ENCODE results near the gene EXOC7.

The EXOC7 gene

DNA sequence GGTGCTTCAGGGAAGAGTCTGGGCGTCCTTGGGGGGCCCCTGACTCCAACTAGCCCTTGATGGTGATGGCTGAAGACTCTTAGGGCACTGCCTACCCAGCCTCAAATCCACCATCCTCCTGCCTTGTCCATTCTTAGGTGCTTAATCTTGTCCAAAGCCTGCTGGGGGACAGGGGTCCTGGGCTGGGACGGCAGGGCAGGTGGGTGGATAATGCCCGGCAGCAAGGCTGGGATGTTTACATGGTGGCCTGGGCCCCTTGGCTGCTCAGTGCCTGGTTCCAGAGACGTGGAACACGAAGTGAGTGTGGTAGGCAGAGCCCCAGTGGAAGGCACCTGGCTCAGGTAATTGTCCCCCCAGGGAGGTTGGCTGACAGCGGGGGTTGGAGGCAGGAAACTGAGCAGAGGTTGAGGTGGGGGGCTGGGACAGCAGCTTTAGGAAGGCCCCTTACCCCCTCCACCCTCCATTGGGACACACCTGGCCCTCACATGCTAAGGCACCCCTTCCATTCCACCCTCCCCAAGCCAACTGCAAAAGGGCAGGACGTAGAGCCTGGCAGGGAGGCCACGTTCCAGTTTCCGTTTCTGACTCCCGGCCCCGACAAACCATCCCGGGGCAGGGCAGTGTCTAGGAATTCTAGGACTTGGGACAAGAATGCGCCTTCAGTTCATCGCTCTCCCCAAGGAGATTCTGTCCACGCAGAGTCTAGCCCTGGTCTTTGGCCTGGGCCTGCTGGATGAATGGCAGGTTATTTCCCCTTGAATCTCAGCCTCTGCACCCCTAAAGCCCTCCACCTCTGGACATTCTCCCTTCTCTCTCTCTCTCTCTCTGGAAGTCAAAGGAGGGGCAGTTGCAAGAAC is 35.5 kb upstream of the EXOC7 start:
- DNase-seq = no peak

DNA sequence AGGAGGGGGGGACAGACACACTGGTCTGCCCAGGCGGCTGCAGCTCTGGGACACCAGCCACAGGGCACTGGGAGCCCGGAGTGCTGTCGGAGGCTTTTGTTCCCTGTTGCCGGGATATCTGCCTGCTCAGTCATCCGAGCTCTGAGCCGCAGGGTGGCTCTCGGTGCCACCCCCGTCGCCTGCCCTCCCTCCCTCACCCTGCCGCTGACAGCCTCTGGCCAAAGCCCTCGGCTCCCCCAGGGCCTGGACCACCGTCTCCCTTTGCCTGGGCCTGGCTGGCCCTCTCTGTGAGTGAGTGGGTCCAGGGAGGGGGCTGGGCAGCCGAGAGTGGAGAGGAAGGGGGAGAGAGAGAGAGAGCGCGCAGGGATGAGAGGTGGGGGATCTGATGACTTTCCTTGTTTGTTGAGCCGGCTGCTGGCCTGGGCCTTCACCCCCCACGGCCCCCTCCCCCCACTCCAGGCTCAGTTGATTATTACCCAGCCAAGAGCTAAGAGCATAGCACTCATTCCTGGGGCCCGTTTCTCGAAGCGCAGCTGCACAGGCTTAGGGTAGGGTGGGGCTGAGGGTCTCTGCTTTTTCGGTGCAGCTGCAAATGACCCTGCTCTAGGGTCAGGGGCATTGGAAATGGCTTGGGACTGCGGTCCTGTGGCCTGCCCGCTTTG is 34.8 kb upstream of the EXOC7 start:
- no peak for DNase-seq

DNA sequence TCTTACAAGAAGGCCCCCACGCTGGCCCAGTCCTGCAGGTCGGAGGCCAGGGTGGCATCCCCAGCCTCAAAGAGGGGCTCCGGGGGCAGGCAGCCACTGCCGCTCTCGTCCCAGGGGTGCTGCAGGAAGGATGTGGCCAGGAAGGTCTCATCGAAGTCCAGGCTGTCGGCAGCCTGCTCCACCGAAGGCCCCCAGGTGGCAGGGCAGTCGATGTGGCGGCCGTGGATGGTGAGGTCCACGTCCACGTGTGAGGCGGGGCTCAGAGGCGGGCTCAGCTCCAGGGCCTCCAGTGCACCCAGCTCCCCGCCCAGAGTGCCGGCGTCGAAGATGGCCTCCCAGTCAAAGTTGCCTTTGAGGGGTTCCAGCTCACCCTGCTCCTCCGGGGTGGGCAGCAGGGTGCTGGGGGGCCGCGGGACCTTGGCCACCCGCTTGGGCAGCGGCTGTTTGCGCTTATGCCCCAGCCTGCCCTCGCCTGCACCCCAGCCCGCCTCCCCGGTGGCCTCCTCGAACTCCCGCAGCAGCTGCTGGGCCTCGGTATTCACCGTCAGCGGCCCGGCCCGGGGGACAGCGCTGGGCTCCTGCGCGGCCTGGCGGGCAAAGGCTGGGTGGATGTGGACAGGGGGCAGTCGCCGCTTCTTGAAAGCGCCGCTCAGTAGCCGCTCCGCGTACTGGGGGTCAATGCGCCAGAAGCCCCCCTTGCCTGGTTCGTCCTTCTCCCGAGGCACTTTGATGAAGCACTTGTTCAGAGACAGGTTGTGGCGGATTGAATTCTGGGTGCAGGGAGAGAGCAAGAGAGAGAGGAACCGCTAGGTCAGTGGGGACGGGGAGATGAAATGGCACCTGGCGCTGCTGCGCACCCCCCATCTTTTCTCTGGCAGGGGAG is 34.0 kb upstream of the EXOC7 start:
- DNase-seq = no peak

DNA sequence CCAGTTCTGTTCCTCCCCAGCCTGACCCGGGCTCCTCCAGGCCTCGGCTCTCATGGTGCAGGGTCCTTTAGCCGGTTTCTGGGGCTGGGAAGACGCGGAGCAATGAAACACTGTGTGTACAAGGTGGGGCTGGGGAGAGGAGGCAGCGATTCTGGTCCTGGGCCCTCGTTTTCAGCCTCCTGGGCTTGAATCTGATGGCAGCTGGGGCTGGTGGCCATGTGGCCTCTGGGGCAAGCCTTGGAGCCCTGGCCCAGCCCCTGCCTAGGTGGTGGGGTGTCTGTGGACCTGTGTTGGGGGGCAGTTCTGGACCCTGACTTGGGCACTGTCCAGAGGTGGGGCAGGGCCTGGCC is 33.4 kb upstream of the EXOC7 start:
- no peak for DNase-seq

DNA sequence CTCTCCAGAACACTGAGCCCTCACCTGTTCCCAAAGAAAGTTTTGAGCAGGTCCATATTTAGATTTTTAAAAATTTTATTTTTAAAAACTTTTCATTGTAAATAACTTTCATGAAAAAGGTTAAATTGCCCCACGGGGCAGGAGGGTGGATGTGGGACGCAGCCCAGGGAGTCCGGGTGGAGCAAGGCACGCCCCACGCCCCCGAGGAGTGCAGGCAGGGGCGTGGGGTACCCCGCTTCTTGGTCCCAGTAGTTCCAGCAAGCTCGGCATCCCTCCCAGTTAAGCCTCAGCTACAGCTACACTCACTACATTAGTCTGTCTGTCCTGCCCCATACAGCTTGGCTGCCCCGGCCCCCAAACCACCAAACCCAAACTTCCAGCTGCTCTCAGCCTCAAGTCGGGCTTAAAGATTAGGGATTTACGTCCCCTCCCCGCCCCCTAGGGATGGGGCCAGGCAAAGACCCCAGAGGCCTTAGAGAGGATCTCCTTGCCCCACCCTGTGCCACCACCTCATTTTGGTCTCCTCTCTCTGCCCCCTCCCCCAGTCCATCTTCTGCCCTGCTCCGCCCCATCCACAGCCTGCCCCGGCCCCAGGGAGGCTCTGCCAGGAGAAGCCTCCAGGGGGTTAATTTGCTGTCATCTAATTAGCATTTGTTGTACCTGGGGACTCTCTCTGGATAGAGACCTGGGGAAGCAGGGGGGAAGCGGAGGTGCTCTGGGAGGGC is 32.9 kb upstream of the EXOC7 start:
- no peak for DNase-seq

DNA sequence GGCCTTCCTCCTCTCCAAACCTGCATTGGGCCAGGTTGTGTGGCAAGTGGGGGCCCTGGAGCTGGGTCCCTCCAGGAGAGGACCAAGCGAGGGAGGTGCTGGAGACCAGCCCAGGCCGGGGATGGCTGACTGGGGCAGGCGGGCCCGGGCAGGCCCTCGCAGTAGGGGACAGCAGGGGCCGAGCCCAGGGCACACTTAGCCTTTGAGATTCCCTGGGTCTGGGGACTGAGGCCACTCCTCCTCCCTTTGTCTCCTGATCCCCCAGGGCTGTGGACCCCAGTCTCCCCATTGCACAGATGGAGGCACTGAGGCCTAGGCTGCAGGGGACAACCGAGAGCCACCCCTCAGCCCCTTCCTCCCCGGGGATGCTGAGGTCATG is 32.2 kb upstream of the EXOC7 start:
- DNase-seq = no peak

DNA sequence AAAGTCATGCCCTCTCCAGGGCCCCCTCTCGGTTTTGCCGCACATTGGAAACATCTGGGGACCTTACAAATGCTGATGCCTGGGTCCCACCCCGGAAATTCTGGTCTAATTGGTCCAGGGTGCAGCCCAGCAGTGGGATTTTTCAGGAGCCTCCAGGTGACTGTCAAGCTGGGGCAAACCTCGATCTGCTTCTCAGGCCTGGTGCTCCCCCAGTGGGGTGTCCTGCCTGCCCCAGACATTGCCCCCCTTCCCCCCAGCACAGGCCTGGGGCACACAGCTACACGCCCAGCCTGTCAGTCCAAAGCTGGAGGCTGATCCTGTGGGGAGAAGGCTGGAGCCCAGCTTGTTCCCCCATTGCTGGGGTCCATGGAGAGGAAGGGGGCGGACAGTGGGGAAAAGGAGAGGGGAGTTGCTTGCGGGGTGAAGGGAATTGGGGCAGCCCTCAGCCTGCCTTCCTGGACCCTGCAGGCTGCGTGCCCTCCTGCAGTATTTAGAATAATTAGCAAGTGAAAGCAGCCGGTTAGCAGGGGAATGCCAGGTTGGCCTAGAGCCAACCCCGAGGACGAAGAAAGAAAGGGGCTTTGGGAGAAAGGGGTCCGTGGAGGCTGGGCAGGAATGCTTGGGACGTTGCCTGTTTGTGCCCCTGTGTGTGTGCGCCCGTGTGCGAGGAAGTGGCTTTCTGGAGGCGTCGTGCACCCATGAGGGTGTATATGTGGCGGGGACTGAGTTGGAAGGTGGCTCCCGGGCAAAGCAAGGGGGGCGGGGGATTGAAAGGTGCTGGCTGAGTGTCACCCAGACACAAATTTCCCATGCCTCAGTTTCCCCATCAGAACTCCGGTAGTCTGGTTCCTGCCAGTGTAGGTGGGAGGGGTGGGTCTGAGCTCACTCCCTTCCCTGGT is 31.6 kb upstream of the EXOC7 start:
- DNase-seq = no peak

DNA sequence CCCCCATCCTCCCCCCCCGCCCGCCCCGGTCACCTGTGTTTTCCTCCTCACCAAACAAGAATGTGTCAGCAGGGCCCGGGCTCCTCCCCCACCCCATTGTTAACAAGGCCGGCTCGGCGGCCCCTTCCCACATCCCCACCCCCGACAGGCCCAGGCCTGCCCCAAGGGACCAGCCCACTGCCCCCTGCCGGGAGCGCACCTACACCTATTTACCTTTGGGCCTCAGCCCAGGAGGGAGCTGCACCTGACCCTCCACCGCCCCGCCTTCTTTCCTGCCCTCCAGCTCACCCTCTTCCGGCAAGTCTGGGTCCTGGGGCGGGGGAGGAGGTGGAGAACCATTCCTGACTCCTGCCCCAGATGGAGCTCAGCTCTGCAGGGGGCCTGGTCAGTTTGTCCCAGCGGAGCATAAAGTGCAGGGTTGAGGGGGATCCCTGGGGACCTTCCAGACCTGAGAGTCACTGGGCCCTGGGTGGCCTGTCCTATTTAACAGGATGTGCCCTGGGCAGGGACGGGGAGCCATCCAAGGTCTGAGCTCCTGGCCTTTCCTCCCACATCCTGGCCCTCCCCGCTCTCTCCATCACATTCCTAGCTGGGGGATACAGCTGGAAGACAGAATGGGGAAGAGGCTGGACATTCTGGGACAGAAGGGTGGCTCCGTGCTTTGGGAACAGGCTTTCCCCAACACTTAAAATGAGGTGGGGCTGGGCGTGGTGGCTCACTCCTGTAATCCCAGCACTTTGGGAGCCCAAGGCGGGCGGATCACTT is 29.2 kb upstream of the EXOC7 start:
- no peak for DNase-seq

DNA sequence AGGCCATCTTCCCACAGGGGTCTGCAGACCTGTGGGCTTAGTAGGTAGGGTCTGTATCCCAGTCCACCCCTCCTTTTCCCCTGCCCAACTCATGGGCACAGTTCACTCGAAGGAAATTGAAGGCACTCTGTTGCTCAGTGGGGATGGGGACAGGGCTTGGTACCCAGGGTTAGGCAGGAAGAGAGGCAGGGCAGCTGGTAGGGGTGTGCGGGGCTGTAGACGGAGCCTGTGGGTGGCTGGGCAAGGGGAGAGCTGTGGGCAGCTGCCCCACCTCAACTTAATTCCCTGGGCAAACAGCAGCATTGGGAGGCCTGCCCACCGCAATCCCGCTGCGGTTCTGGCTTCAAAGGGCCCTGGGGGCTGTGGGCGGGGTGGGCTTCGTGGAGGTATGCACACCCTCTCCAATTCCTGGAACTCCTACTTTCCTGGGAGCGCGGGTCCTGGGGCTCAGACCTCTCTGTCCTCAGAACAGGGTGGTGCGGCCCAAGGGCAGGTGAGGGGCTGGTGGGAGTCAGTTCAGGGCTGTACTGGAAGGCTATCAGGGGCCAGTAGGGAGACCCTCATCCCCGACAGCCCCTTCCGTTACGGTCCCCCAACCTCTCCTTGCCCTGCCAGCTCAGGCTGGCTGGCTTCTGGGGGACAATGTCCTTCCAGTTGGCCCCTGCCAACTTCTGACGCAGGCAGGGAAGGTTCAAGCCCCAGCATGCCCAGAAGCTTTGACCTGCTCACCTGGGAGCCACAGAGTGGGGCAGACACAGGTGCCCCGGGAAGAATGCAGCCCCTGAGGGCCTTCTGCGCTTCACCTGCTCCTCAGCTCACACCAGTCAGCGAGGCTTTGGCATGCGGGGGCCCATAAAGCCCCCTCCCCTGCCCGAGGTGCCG is 28.3 kb upstream of the EXOC7 start:
- no peak for DNase-seq

DNA sequence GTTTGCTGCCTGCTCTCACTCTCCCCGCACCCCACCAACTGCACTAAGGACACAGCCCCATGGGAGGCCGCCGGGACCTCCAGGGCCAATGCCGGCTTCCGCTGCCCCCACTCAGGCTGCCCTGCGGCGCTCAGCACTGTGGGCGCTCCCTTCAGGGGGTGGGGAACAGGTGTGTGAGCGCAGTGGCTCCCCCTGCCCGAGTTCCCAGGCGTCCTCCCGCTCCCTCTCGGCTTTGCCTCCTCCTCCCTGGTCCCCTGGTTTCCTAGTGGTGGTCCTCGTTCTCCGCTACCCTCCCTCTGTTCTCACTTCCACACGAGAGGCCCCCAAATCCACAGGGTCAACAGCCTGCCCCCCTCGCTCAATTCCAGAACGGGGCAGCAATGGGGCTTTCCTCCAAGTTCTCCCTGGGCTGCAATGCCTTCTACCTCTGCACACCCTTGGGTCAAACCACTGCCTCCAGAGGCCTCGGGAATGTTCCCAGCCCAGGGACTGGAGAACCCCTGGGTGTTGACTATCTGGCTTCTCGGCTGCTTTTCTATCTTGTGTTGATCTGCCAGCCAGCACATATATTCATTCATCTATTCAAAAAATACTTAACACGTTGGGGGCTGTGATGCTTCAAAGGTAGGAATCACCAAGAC is 27.6 kb upstream of the EXOC7 start:
- DNase-seq = no peak

DNA sequence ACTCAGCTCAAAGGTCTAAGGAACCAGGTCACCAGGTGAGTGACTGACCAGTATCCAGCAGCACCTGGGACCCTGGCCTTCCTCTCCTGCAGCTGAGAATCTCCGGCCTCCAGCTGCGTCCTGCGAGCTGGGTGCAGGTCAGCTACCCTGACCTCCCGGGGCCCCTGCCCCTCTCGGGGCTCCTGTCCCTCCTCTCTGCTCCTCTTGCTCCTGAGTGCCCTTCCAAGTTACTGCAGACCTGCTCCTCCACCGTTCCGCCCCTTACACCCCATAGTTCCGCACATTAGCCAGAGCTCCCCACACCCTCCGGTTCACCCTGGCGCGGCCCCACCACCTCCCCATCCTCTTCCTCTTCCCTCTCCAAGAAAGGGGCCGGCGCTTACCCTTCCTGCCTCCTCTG is 26.9 kb upstream of the EXOC7 start:
- no peak for DNase-seq

DNA sequence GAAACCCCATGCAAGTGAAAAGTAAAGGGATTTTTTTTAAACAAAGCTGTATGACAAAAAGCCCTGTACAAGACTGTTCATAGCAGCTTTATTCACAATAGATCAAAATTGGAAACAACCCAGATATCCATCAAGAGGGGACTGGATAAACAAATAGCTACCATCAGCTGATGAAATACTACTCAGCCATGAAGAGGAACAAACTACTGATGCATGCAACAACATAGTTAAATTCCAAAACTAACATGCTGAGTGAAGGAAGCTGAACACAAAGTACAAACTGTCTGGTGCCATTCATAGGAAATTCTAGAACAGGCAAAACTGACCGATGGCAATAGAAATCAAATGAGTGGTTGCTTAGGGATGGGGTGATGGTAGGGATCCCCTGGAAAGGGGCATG is 22.3 kb upstream of the EXOC7 start:
- DNase-seq = no peak

DNA sequence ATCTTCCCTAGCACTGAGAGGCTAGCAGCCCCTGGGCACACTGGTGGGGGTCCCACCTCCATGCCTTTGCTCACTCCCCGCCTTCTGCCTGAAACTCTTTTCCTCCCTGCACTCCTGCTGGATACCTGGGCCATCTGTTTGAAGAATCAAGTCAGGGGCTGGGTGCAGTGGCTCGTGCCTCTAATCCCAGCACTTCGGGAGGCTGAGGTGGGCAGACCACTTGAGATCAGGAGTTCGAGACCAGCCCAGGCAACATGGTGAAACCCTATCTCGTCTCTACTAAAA is 21.7 kb upstream of the EXOC7 start:
- DNase-seq = no peak

DNA sequence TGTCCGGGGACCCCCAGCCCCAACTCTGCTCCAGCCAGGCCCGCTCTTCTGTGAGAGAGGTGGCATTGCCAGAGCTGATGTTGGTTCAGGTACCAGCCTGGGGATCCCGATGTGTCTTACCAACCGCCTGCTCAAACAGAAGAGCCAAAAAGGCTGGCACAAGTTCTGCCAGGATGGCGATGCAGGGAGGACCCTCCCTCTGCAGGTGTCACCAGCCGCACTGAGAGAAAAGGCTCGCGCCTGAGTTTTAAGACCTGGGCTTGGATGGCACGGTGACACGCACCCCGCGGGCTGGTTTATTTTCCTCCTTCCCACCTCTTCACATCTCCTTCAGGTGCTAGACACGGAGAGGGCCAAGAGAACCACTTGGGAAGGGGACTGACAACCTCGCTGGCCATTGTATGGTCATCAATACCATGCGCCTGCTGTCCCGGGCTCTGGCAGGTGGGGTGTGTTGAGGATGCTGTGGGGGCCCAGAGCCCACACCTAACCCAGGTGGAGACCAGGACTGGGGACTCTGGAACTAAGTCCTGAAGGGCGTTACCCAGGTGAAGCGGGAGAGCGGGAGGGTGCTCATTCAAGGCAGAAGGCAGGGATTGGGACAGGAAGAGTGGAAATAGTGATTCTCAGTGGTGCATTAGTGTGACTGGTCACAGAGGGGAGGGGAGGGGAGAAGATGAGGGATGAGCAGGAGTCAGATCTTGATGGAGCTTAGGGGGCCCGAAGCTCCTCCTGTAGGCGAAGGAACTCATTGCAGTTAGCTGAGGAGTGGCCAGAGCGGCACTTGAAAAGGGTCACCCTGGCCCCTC is 21.2 kb upstream of the EXOC7 start:
- no peak for DNase-seq

DNA sequence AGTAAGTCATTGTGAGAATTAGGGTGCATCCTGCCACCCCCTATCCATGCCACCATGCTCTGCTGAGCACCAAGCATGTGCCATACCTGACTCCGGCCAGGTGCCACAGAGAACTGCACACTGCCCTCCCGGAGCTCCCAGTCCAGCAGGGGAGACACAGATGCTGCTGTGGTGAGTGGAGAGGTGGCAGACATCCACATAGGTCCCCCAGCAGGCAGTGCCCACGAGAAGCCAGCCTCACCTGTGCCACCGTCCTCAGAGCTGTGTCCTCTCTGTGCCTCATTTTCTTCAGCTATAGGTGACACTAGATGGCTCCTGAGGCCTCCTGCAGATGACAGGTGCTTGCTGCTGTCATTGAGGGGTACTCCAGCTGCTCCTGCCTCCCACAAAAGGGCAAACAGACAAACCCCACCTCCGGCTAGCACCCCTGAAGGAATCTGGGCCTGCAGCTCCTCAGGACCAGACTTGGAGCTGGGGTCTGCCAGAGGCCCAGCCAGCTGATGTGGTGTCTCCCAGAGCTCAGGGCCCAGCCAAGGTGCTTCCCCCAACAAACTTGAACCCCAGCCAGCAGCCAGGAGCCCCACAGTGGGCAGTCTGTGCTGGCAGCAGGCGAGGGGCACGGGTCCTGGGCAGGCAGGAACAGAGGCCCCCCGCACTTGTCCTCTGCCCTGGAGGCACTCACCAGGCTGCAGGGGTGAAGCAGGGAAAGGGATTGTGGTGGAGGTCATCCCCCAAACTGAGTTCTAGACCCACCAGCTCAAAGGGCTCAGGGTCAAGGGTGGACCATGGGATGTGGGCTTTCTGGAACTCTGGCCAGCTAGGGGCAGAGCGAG is 20.4 kb upstream of the EXOC7 start:
- DNase-seq = no peak

DNA sequence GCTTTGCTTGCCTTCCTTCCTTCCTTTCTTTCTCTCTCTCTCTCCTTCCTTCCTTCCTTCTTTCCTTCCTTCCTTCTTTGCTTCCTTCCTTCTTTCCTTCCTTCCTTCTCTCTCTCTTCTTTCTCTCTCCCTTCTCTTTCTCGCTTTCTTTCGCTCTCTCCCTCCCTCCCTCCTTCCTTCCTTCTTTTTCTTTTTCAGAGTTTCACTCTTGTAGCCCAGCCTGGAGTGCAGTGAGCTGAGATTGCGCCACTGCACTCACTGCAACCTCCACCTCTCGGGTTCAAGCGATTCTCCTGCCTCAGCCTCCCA is 19.6 kb upstream of the EXOC7 start:
- DNase-seq = no peak

DNA sequence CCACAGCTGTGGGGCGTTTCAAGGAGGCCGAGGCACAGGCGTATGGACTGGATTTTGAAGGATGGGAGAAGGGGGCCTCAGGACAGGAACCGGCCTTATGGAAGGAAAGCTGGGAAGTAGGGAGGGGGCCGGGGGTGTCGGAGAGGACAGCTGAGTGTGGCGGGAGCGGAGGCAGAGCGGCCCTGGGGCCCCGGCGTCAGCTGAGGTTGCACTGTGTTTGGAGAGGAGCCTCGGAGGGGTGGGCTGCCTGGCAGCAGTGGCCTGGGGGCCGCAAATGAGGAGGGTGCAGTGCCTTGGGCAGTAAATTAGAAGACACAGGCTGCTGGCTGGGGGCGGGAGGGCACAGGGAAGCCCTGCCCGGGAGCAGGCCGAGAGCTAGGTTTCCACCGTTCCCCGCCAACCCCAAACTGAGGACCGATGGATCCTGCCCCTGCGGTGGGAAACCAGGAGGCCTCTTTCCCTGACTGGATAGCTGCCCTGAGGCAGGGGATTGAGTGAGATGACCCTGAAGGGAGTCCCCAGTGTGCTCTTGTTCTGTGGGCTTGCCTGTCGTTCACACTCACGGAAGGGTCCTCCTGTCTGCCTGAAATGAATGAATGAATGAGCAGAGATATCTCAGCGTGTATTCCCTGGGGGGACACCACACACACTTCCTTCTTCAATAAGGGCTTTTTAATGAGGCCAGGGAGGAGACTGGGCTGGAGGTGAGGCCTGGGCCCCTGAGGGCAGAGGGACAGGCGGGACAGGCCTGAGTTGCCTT is 19.0 kb upstream of the EXOC7 start:
- no peak for DNase-seq
